GM13976 (cell line): Measurements from ENCODE around the gene ZDHHC11.

ENCODE experiments used
- DNase-seq: peaks from one replicate; pipeline ENCODE4 v3.0.0; 2012; ENCODE audit warnings: low spot score
- CTCF ChIP-seq: IDR thresholded peaks from 2 replicates; pipeline ENCODE4 v1.5.1; 2012; ENCODE audit warnings: borderline replicate concordance, mild to moderate bottlenecking; ENCODE audit not compliant: insufficient read depth; ENCODE audit errors: extremely low read depth, missing control alignments, control extremely low read depth
- in situ Hi-C: fragments of 300-500 bp; cut with MboI; formaldehyde crosslinking; loops from one replicate; pipeline ENCODE4 v1.12.0; 2022; ENCODE audit warnings: low sequenced_read_pairs, mixed read lengths, inconsistent platforms; ENCODE audit not compliant: unreplicated experiment

ZDHHC11 gene

GRCh38 chr5:886036-886435, 35.2 kb upstream of the ZDHHC11 start:
- in situ Hi-C loops: no loop called here
- DNase-seq: no peak
- TF ChIP-seq CTCF: no peak

- DNase-seq: no peak
- in situ Hi-C loops: no loop called here
- no peak for TF ChIP-seq CTCF
These were observed 34.7 kb upstream of the ZDHHC11 start for GRCh38 chr5:885529-885928.

GRCh38 chr5:885127-885442, 34.3 kb upstream of the ZDHHC11 start:
- in situ Hi-C loops: no loop called here
- DNase-seq: no peak
- TF ChIP-seq CTCF: no peak

- no peak for TF ChIP-seq CTCF
- DNase-seq: no peak
- in situ Hi-C loops: no loop called here
These were observed 33.8 kb upstream of the ZDHHC11 start for GRCh38 chr5:884345-885126.

- DNase-seq: no peak
- TF ChIP-seq CTCF: no peak
- in situ Hi-C loops: no loop called here
These were observed 32.8 kb upstream of the ZDHHC11 start for GRCh38 chr5:883475-884181.

GRCh38 chr5:882253-883183, 31.7 kb upstream of the ZDHHC11 start:
- no peak for DNase-seq
- in situ Hi-C loops: no loop called here

More at GRCh38 chr5:882253-883183, 31.7 kb upstream of the ZDHHC11 start:
- TF ChIP-seq CTCF: no peak
